Osteocyte (in vitro differentiated cells): ENCODE results near the gene IFT22. TPM values are rescaled to one million over a fixed set of nuclear protein-coding genes. Genes with fewer than 3 reads are reported as not detected.

ENCODE experiments used
- DNase-seq: peaks from one replicate; pipeline ENCODE4 v3.0.0; 2021; ENCODE audit warnings: mixed read lengths; ENCODE audit not compliant: unreplicated experiment; ENCODE audit errors: extremely low spot score
- H3K27ac Mint-ChIP-seq: one replicate; pipeline ENCODE4 v1.8.0; 2021; ENCODE audit warnings: mild to moderate bottlenecking, mixed read lengths; ENCODE audit not compliant: unreplicated experiment
- H3K27me3 Mint-ChIP-seq: one replicate; pipeline ENCODE4 v1.8.0; 2021; ENCODE audit warnings: mixed read lengths; ENCODE audit not compliant: unreplicated experiment
- H3K36me3 Mint-ChIP-seq: one replicate; pipeline ENCODE4 v1.8.0; 2021; ENCODE audit warnings: mixed read lengths; ENCODE audit not compliant: unreplicated experiment
- H3K4me1 Mint-ChIP-seq: one replicate; pipeline ENCODE4 v1.8.0; 2021; ENCODE audit warnings: mixed read lengths; ENCODE audit not compliant: unreplicated experiment
- H3K4me3 Mint-ChIP-seq: one replicate; pipeline ENCODE4 v1.8.0; 2021; ENCODE audit warnings: mild to moderate bottlenecking, moderate library complexity, mixed read lengths; ENCODE audit not compliant: unreplicated experiment
- H3K9me3 Mint-ChIP-seq: one replicate; pipeline ENCODE4 v1.8.0; 2021; ENCODE audit warnings: mixed read lengths; ENCODE audit not compliant: unreplicated experiment
- total RNA-seq: library from RNA; stranded (reverse); gene quantifications from 2 replicates; pipeline ENCODE4 v1.2.1, GENCODE V29; 2021
- TF ChIP-seq, protein P1 (sequence below): fragments of 200-600 bp; sonication (generic); IDR thresholded peaks from 2 replicates; pipeline ENCODE4 v1.5.0; 2021; ENCODE audit warnings: antibody characterized with exemption, mild to moderate bottlenecking, moderate library complexity

Gene IFT22
- total RNA-seq, 1 donor from 2014 or later = 29.3 TPM

DNA sequence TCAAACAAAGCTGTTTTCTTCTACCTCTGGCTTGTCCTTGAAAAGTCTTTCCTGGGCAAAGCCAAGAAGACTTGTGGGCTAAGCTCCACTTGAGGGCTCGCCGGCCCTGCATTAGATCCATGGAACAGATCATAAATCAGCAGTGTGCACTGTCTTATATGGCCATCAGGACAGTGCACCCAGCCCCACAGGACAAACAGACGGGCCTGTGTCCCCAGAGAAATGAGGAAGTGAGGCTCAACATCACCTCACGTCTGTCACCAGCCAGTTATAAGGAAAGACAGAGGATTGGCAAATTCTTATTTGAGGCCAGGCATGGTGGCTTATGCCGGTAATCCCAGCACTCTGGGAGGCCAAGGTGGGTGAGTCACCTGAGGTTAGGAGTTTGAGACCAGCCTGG lies 12.3 kb upstream of the IFT22 start:
- no peak overlapping the region for H3K4me3 Mint-ChIP-seq
- H3K27ac Mint-ChIP-seq = no peak overlapping the region
- H3K36me3 Mint-ChIP-seq = no peaks in the 10 kb centered on the region
- no peaks in the 10 kb centered on the region for H3K27me3 Mint-ChIP-seq
- no peaks in the 10 kb centered on the region for H3K4me1 Mint-ChIP-seq
- TF ChIP-seq, protein P1, sequence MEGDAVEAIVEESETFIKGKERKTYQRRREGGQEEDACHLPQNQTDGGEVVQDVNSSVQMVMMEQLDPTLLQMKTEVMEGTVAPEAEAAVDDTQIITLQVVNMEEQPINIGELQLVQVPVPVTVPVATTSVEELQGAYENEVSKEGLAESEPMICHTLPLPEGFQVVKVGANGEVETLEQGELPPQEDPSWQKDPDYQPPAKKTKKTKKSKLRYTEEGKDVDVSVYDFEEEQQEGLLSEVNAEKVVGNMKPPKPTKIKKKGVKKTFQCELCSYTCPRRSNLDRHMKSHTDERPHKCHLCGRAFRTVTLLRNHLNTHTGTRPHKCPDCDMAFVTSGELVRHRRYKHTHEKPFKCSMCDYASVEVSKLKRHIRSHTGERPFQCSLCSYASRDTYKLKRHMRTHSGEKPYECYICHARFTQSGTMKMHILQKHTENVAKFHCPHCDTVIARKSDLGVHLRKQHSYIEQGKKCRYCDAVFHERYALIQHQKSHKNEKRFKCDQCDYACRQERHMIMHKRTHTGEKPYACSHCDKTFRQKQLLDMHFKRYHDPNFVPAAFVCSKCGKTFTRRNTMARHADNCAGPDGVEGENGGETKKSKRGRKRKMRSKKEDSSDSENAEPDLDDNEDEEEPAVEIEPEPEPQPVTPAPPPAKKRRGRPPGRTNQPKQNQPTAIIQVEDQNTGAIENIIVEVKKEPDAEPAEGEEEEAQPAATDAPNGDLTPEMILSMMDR = no peak
- DNase-seq = no peak
- no peaks in the 10 kb centered on the region for H3K9me3 Mint-ChIP-seq

GRCh38 chr7:101332026-101332425 lies 10.4 kb upstream of the IFT22 start:
- TF ChIP-seq, protein P1 = no peak
- H3K9me3 Mint-ChIP-seq = no peaks in the 10 kb centered on the region
- no peaks in the 10 kb centered on the region for H3K27me3 Mint-ChIP-seq
- no peak for DNase-seq
- no peaks in the 10 kb centered on the region for H3K36me3 Mint-ChIP-seq
- no peaks in the 10 kb centered on the region for H3K4me1 Mint-ChIP-seq
- H3K4me3 Mint-ChIP-seq = no peak overlapping the region
- no peak overlapping the region for H3K27ac Mint-ChIP-seq

- H3K27ac Mint-ChIP-seq = no peak overlapping the region
- H3K36me3 Mint-ChIP-seq = no peaks in the 10 kb centered on the region
- no peak overlapping the region for H3K4me3 Mint-ChIP-seq
- peaks cover 3% of the 10 kb centered on the region for H3K27me3 Mint-ChIP-seq
- H3K9me3 Mint-ChIP-seq = no peaks in the 10 kb centered on the region
- no peak for DNase-seq
- TF ChIP-seq, protein P1 = no peak
- H3K4me1 Mint-ChIP-seq = no peaks in the 10 kb centered on the region
Measured at GRCh38 chr7:101330011-101330484, 8.4 kb upstream of the IFT22 start.

DNA sequence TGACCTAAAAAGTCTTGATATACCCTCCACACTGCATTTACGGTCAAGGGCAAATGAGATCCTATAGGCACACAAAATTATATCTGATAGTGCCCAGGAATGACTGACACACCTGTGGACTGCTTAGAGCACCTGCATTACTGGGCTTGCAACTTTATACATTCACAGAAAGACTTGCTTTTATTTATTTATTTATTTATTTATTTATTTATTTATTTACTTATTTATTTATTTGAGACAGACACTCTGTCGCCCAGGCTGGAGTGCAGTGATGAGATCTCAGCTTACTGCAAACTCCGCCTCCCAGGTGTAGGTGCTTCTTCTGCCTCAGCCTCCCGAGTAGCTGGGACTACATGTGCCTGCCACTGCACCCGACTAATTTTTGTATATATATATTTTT lies 6.5 kb upstream of the IFT22 start:
- TF ChIP-seq, protein P1 = no peak
- no peak overlapping the region for H3K27ac Mint-ChIP-seq
- no peaks in the 10 kb centered on the region for H3K9me3 Mint-ChIP-seq
- no peak overlapping the region for H3K4me3 Mint-ChIP-seq
- H3K36me3 Mint-ChIP-seq = no peaks in the 10 kb centered on the region
- no peaks in the 10 kb centered on the region for H3K4me1 Mint-ChIP-seq
- peaks cover 3% of the 10 kb centered on the region for H3K27me3 Mint-ChIP-seq
- no peak for DNase-seq

- no peak overlapping the region for H3K27ac Mint-ChIP-seq
- peaks cover 10% of the 10 kb centered on the region for H3K4me1 Mint-ChIP-seq
- TF ChIP-seq, protein P1 = no peak
- no peak overlapping the region for H3K4me3 Mint-ChIP-seq
- no peak for DNase-seq
- H3K36me3 Mint-ChIP-seq = peaks cover 19% of the 10 kb centered on the region
- no peaks in the 10 kb centered on the region for H3K9me3 Mint-ChIP-seq
- no peaks in the 10 kb centered on the region for H3K27me3 Mint-ChIP-seq
Measured at GRCh38 chr7:101319401-101319800, 2.2 kb downstream of the IFT22 start.
